HepG2 (cell line): Measurements from ENCODE around the gene GPSM1. TPM values are rescaled to one million over a fixed set of nuclear protein-coding genes. Genes with fewer than 3 reads are reported as not detected.

Experiments
- AHR ChIP-seq: IDR thresholded peaks from 2 replicates; pipeline ENCODE4 v1.6.1; 2018; ENCODE audit warnings: missing genetic modification reagents, missing compliant biosample characterization
- ATF6 ChIP-seq: sonication (generic); formaldehyde crosslinking; conservative IDR thresholded peaks from 2 replicates; pipeline ENCODE4 v1.4.0; 2020; ENCODE audit warnings: missing genetic modification reagents
- ATRX ChIP-seq: sonication (generic); formaldehyde crosslinking; IDR thresholded peaks from 2 replicates; pipeline ENCODE4 v1.4.0; 2020; ENCODE audit warnings: missing genetic modification reagents, borderline replicate concordance
- GABPA ChIP-seq, 2 experiments: IDR thresholded peaks; 2 replicates each; pipeline ENCODE4 v1.6.1; 2011 to 2016; ENCODE audit warnings: low read depth in 2 of 2, low read length in 1 of 2, missing biosample characterization in 1 of 2, missing genetic modification characterization in 1 of 2
- GATAD2A ChIP-seq: IDR thresholded peaks from 2 replicates; pipeline ENCODE4 v1.6.1; 2016
- KDM4B ChIP-seq: sonication (generic); formaldehyde crosslinking; IDR thresholded peaks from 2 replicates; pipeline ENCODE4 v1.4.0; 2020; ENCODE audit warnings: missing genetic modification reagents
- LRRFIP1 ChIP-seq: sonication (generic); formaldehyde crosslinking; conservative IDR thresholded peaks from 2 replicates; pipeline ENCODE4 v1.4.0; 2020; ENCODE audit warnings: missing genetic modification reagents
- MEIS2 ChIP-seq: sonication (generic); formaldehyde crosslinking; IDR thresholded peaks from 2 replicates; pipeline ENCODE4 v1.9.0; 2021; ENCODE audit warnings: mild to moderate bottlenecking, missing genetic modification reagents
- ONECUT2 ChIP-seq: sonication (generic); formaldehyde crosslinking; IDR thresholded peaks from 2 replicates; pipeline ENCODE4 v1.4.0; 2020; ENCODE audit warnings: missing genetic modification reagents
- RAD21 ChIP-seq: fragments of 450-650 bp; formaldehyde crosslinking; IDR thresholded peaks from 2 replicates; pipeline ENCODE4 v1.5.0; 2020; ENCODE audit warnings: mild to moderate bottlenecking
- RAD51 ChIP-seq: fragments of 450-650 bp; IDR thresholded peaks from 2 replicates; pipeline ENCODE4 v1.6.1; 2016; ENCODE audit warnings: borderline replicate concordance
- THAP8 ChIP-seq: sonication (generic); formaldehyde crosslinking; IDR thresholded peaks from 2 replicates; pipeline ENCODE4 v1.5.1; 2020; ENCODE audit warnings: missing genetic modification reagents, mild to moderate bottlenecking, borderline replicate concordance
- THRA ChIP-seq: sonication (generic); formaldehyde crosslinking; IDR thresholded peaks from 2 replicates; pipeline ENCODE4 v1.4.0; 2020; ENCODE audit warnings: missing genetic modification reagents, borderline replicate concordance
- YY1 ChIP-seq: IDR thresholded peaks from 2 replicates; pipeline ENCODE4 v1.6.1; 2011; ENCODE audit warnings: low read length, low read depth, moderate library complexity, mild to moderate bottlenecking; ENCODE audit not compliant: insufficient read depth, insufficient replicate concordance
- ZMAT3 ChIP-seq: sonication (generic); formaldehyde crosslinking; conservative IDR thresholded peaks from 2 replicates; pipeline ENCODE4 v1.7.0; 2021; ENCODE audit warnings: missing genetic modification reagents
- ZMYM3 ChIP-seq: sonication (generic); formaldehyde crosslinking; IDR thresholded peaks from 2 replicates; pipeline ENCODE4 v1.5.1; 2020; ENCODE audit warnings: mild to moderate bottlenecking, missing genetic modification reagents
- ZNF224 ChIP-seq: sonication (generic); formaldehyde crosslinking; IDR thresholded peaks from 2 replicates; pipeline ENCODE4 v1.5.0; 2020; ENCODE audit warnings: mild to moderate bottlenecking, missing genetic modification reagents
- ZNF232 ChIP-seq: sonication (generic); formaldehyde crosslinking; IDR thresholded peaks from 2 replicates; pipeline ENCODE4 v1.4.0; 2020; ENCODE audit warnings: missing genetic modification reagents, borderline replicate concordance
- ZNF296 ChIP-seq: sonication (generic); formaldehyde crosslinking; conservative IDR thresholded peaks from 2 replicates; pipeline ENCODE4 v1.5.0; 2020; ENCODE audit warnings: mild to moderate bottlenecking, missing genetic modification reagents
- ZNF326 ChIP-seq: sonication (generic); formaldehyde crosslinking; IDR thresholded peaks from 2 replicates; pipeline ENCODE4 v1.4.0; 2020; ENCODE audit warnings: missing genetic modification reagents, borderline replicate concordance
- ZNF496 ChIP-seq: sonication (generic); formaldehyde crosslinking; IDR thresholded peaks from 2 replicates; pipeline ENCODE4 v1.8.1; 2023; ENCODE audit warnings: mild to moderate bottlenecking, moderate library complexity, missing genetic modification reagents; ENCODE audit not compliant: insufficient replicate concordance
- ZNF501 ChIP-seq: sonication (generic); formaldehyde crosslinking; IDR thresholded peaks from 2 replicates; pipeline ENCODE4 v1.5.1; 2020; ENCODE audit warnings: mild to moderate bottlenecking, moderate library complexity, missing genetic modification reagents
- ZNF615 ChIP-seq: sonication (generic); formaldehyde crosslinking; IDR thresholded peaks from 2 replicates; pipeline ENCODE4 v1.5.0; 2020; ENCODE audit warnings: mild to moderate bottlenecking, missing genetic modification reagents, borderline replicate concordance
- polyA plus RNA-seq, 8 experiments: library from polyadenylated mRNA; depleted of rRNA in 3 of 8; stranded (reverse) in 7 of 8; unstranded in 1 of 8; fragments of >200 nt; fragmentation: Illumina TruSeq in 4 of 8; extraction: Trizol in 4 of 8; gene quantifications; 2 replicates each; pipeline versions ENCODE4 v1.2.1 to v1.2.3, GENCODE V29; 2011 to 2016; ENCODE audit warnings: low read depth in 4 of 8, missing spikeins in 1 of 8, mixed read lengths in 1 of 8; ENCODE audit not compliant: insufficient read depth in 1 of 8
- total RNA-seq, 5 experiments: library from RNA; depleted of rRNA; stranded (reverse); fragments of >200 nt; fragmentation: Illumina TruSeq; extraction: Trizol; gene quantifications; 2 replicates each; pipeline ENCODE4 v1.2.3, GENCODE V29; 2016; ENCODE audit warnings: low read depth in 1 of 5

GPSM1 gene
- total and polyA plus RNA-seq, 2 of the 13 experiments (the other 11 are each of a cell fraction or from before 2014, with no cell fraction given): 1.0 to 2.4 TPM

- TF ChIP-seq GABPA (IDR thresholded peaks at IDR 0.05; ENCODE audit: low read depth, low read length) (no peak), GABPA (CRISPR knock-in tag; IDR thresholded peaks at IDR 0.05; ENCODE audit: low read depth) (peak; percentile 73), ATF6 (no peak), ZNF224 (CRISPR knock-in tag) (no peak), THRA (CRISPR knock-in tag) (no peak), AHR (CRISPR knock-in tag) (0 out of 2 replicates have a peak, but pooled peaks have one; percentile 41), RAD21 (CRISPR knock-in tag) (no peak), THAP8 (CRISPR knock-in tag) (no peak), GATAD2A (CRISPR knock-in tag) (no peak), ATRX (CRISPR knock-in tag) (no peak), ZNF615 (CRISPR knock-in tag) (no peak), RAD51 (no peak), ZNF326 (CRISPR knock-in tag) (no peak), LRRFIP1 (no peak), ZNF296 (CRISPR knock-in tag) (no peak), YY1 (peak; percentile 27), ZNF496 (CRISPR knock-in tag) (no peak), ZMYM3 (CRISPR knock-in tag) (no peak), ZNF501 (CRISPR knock-in tag) (no peak), ZMAT3 (CRISPR knock-in tag) (0 out of 2 replicates have a peak, but pooled peaks have one; percentile 3), MEIS2 (0 out of 2 replicates have a peak, but pooled peaks have one; percentile 53), ZNF232 (CRISPR knock-in tag) (no peak), ONECUT2 (CRISPR knock-in tag) (no peak), KDM4B (CRISPR knock-in tag) (no peak)
Measured at GRCh38 chr9:136373300-136374182, 46.2 kb downstream of the GPSM1 start, which contains the start of gene CARD9 (continued).
